ENCODE data around the gene ZNF175. TPM values are rescaled to one million over a fixed set of nuclear protein-coding genes. Genes with fewer than 3 reads are reported as not detected.

ZNF175 gene
- total RNA-seq, 1 donor from 2014 or later = 15.1 TPM

DNA sequence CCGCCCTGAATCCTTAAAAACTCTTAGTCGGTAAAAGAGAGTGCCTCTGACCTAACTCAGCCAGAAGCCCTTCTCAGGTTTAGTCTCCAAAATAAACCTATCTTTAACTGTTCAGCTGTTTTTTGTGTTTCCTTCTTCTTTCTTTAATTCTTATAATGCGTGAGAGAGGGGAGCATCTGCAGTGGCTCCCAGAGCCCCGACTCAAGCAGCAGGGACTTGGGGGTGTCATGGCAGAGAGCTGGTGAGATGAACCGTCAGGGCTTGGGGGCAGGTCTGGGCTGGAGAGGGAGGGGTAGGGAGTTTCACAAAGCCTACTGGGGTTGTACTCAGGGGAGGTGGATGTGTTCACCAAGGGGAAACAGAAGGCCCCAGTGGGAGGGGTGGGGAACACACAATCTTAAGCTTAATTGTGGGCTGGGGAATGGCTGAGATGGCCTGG is 22.9 kb upstream of the ZNF175 start:
- peaks cover 28% of the 10 kb centered on the region for H3K27me3 Mint-ChIP-seq (ENCODE audit: low read depth, unreplicated experiment)
- H3K79me2 ChIP-seq (ENCODE audit: insufficient read depth, low read length) = no peaks in the 10 kb centered on the region
- TF ChIP-seq, protein P1, sequence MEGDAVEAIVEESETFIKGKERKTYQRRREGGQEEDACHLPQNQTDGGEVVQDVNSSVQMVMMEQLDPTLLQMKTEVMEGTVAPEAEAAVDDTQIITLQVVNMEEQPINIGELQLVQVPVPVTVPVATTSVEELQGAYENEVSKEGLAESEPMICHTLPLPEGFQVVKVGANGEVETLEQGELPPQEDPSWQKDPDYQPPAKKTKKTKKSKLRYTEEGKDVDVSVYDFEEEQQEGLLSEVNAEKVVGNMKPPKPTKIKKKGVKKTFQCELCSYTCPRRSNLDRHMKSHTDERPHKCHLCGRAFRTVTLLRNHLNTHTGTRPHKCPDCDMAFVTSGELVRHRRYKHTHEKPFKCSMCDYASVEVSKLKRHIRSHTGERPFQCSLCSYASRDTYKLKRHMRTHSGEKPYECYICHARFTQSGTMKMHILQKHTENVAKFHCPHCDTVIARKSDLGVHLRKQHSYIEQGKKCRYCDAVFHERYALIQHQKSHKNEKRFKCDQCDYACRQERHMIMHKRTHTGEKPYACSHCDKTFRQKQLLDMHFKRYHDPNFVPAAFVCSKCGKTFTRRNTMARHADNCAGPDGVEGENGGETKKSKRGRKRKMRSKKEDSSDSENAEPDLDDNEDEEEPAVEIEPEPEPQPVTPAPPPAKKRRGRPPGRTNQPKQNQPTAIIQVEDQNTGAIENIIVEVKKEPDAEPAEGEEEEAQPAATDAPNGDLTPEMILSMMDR (IDR thresholded peaks at IDR 0.05; ENCODE audit: insufficient read depth, low read depth, low read length) = no peak
- no peak for TF ChIP-seq EZH2 (IDR thresholded peaks at IDR 0.05; ENCODE audit: insufficient read depth, low read length)
- FAIRE-seq (no peak), DNase-seq (ENCODE audit: low read depth) (no peak)
- H3K4me1 Mint-ChIP-seq (ENCODE audit: low read depth, unreplicated experiment) = peaks cover 4% of the 10 kb centered on the region
- H3K4me2 ChIP-seq (ENCODE audit: low read length) = no peak overlapping the region
- no peak overlapping the region for H3K27ac Mint-ChIP-seq (ENCODE audit: unreplicated experiment)
- no peak overlapping the region for H3K4me3 Mint-ChIP-seq (ENCODE audit: unreplicated experiment)
- H2AFZ ChIP-seq (ENCODE audit: low read depth, low read length) = no peak overlapping the region
- no peaks in the 10 kb centered on the region for H3K27me3 ChIP-seq (ENCODE audit: insufficient read depth, low read length)
- no peak overlapping the region for H3K27ac ChIP-seq (ENCODE audit: low read depth, low read length)
- no peaks in the 10 kb centered on the region for H3K9me3 ChIP-seq (ENCODE audit: insufficient read depth, low read depth, low read length)
- no peaks in the 10 kb centered on the region for H4K20me1 ChIP-seq (ENCODE audit: insufficient read depth, low read length)
- H3K4me1 ChIP-seq (ENCODE audit: insufficient read depth, low read length) = no peaks in the 10 kb centered on the region
- no peaks in the 10 kb centered on the region for H3K36me3 Mint-ChIP-seq (ENCODE audit: low read depth, unreplicated experiment)
- no peak overlapping the region for H3K9ac ChIP-seq (ENCODE audit: low read length)
- no peaks in the 10 kb centered on the region for H3K36me3 ChIP-seq (ENCODE audit: insufficient read depth, low read length)
- H3K9me3 Mint-ChIP-seq (ENCODE audit: unreplicated experiment) = peaks cover 13% of the 10 kb centered on the region
- no peak overlapping the region for H3K4me3 ChIP-seq (ENCODE audit: insufficient read depth, low read depth, low read length)

DNA sequence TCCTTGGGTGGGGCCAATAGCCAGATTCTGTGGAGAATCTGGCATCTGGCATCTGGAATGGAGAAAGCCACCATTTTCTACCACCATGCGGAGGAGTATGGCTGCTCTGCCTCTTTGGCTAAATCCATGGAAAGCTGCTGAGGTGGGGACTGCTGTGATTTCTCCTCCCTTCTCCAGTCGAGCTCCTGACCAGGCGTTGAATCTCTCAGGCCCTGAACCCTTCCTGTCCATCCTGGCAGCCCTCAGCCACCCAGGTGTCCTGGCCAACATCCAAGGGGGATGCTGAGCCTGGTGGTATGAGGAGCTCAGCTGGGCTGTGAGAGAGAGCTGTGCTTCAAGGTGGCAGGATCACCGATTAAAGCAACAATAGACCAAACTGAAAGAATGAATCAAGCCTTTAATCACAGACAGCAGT is 22.2 kb upstream of the ZNF175 start:
- H3K27me3 Mint-ChIP-seq (ENCODE audit: low read depth, unreplicated experiment) = peaks cover 27% of the 10 kb centered on the region
- H3K4me3 ChIP-seq (ENCODE audit: insufficient read depth, low read depth, low read length) = no peak overlapping the region
- no peaks in the 10 kb centered on the region for H3K4me1 ChIP-seq (ENCODE audit: insufficient read depth, low read length)
- TF ChIP-seq EZH2 (IDR thresholded peaks at IDR 0.05; ENCODE audit: insufficient read depth, low read length) = no peak
- TF ChIP-seq, protein P1 (IDR thresholded peaks at IDR 0.05; ENCODE audit: insufficient read depth, low read depth, low read length) = no peak
- no peak overlapping the region for H3K9ac ChIP-seq (ENCODE audit: low read length)
- no peaks in the 10 kb centered on the region for H3K79me2 ChIP-seq (ENCODE audit: insufficient read depth, low read length)
- H3K36me3 ChIP-seq (ENCODE audit: insufficient read depth, low read length) = no peaks in the 10 kb centered on the region
- H3K4me1 Mint-ChIP-seq (ENCODE audit: low read depth, unreplicated experiment) = peaks cover 4% of the 10 kb centered on the region
- H4K20me1 ChIP-seq (ENCODE audit: insufficient read depth, low read length) = no peaks in the 10 kb centered on the region
- no peaks in the 10 kb centered on the region for H3K27me3 ChIP-seq (ENCODE audit: insufficient read depth, low read length)
- no peak overlapping the region for H3K27ac Mint-ChIP-seq (ENCODE audit: unreplicated experiment)
- H3K9me3 Mint-ChIP-seq (ENCODE audit: unreplicated experiment) = peaks cover 11% of the 10 kb centered on the region
- no peak overlapping the region for H3K27ac ChIP-seq (ENCODE audit: low read depth, low read length)
- H3K9me3 ChIP-seq (ENCODE audit: insufficient read depth, low read depth, low read length) = no peaks in the 10 kb centered on the region
- no peaks in the 10 kb centered on the region for H3K36me3 Mint-ChIP-seq (ENCODE audit: low read depth, unreplicated experiment)
- H2AFZ ChIP-seq (ENCODE audit: low read depth, low read length) = no peak overlapping the region
- no peak overlapping the region for H3K4me3 Mint-ChIP-seq (ENCODE audit: unreplicated experiment)
- no peak for DNase-seq (ENCODE audit: low read depth)
- no peak for FAIRE-seq
- no peak overlapping the region for H3K4me2 ChIP-seq (ENCODE audit: low read length)

DNA sequence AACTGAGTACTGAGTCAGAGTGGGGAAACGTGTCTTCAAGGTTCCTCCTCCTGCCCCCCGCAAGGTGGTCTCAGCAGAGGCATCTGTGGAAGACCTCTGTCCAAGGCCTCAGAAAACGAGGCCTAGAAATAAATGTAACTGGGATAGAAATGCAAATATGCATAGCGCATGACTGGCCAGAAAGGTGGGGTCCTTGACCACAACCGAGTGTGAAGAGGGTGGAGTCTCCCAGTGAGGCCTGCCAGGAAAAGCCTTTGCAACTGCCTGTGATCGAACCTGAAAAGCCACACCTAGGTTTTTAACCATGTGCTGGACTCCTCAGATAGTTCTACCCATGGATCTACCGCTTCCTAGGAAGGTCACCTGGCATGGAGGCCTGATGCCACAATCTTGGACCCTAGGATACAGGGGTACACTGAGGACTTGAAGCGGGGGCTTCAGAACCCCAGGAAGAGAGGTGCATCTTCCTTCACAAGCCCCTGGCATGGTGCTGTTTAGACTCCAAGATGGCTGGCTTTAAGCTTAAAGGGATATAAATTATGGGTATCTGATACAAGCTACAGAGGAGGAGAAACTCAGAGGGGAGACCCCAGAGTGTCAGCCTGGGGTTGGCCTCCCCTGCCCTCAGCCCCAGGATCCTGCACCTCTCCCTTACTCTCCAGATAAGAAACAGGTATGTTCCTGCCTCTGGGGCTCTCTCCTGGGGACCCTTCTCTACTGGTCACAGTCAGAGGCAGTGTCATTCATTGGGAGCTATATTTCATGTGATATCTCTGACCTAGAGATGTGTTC is 21.4 kb upstream of the ZNF175 start:
- H3K27ac Mint-ChIP-seq (ENCODE audit: unreplicated experiment) = no peak overlapping the region
- H3K4me3 Mint-ChIP-seq (ENCODE audit: unreplicated experiment) = no peak overlapping the region
- Histone ChIP-seq H3K9me3 (ENCODE audit: insufficient read depth, low read depth, low read length) (no peaks in the 10 kb centered on the region), H3K4me1 (ENCODE audit: insufficient read depth, low read length) (no peaks in the 10 kb centered on the region), H3K4me3 (ENCODE audit: insufficient read depth, low read depth, low read length) (no peak overlapping the region), H3K9ac (ENCODE audit: low read length) (no peak overlapping the region), H3K27ac (ENCODE audit: low read depth, low read length) (no peak overlapping the region), H3K79me2 (ENCODE audit: insufficient read depth, low read length) (no peaks in the 10 kb centered on the region), H4K20me1 (ENCODE audit: insufficient read depth, low read length) (no peaks in the 10 kb centered on the region), H2AFZ (ENCODE audit: low read depth, low read length) (no peak overlapping the region), H3K27me3 (ENCODE audit: insufficient read depth, low read length) (no peaks in the 10 kb centered on the region), H3K36me3 (ENCODE audit: insufficient read depth, low read length) (no peaks in the 10 kb centered on the region), H3K4me2 (ENCODE audit: low read length) (no peak overlapping the region)
- peaks cover 4% of the 10 kb centered on the region for H3K4me1 Mint-ChIP-seq (ENCODE audit: low read depth, unreplicated experiment)
- no peak for DNase-seq (ENCODE audit: low read depth)
- H3K27me3 Mint-ChIP-seq (ENCODE audit: low read depth, unreplicated experiment) = peaks cover 24% of the 10 kb centered on the region
- FAIRE-seq = no peak
- H3K9me3 Mint-ChIP-seq (ENCODE audit: unreplicated experiment) = peaks cover 10% of the 10 kb centered on the region
- H3K36me3 Mint-ChIP-seq (ENCODE audit: low read depth, unreplicated experiment) = no peaks in the 10 kb centered on the region
- TF ChIP-seq, protein P1 (IDR thresholded peaks at IDR 0.05; ENCODE audit: insufficient read depth, low read depth, low read length) = no peak
- TF ChIP-seq EZH2 (IDR thresholded peaks at IDR 0.05; ENCODE audit: insufficient read depth, low read length) = no peak
